Skeletal muscle satellite cell (primary cell): ENCODE measurements around the gene GCHFR.

Experiments
- H3K27me3 ChIP-seq: 2 replicates; pipeline ENCODE4 v1.7.0; 2013; ENCODE audit warnings: low read length; ENCODE audit not compliant: control insufficient read depth, insufficient read depth
- H3K36me3 ChIP-seq: 2 replicates; pipeline ENCODE4 v1.7.0; 2013; ENCODE audit warnings: mild to moderate bottlenecking, control low read depth, low read length; ENCODE audit not compliant: insufficient read depth
- H3K4me1 ChIP-seq: 2 replicates; pipeline ENCODE4 v1.7.0; 2013; ENCODE audit warnings: low read length; ENCODE audit not compliant: control insufficient read depth, insufficient read depth
- H3K4me2 ChIP-seq: 2 replicates; pipeline ENCODE4 v1.7.0; 2013; ENCODE audit warnings: mild to moderate bottlenecking, low read length
- H3K4me3 ChIP-seq: 2 replicates; pipeline ENCODE4 v1.7.0; 2013; ENCODE audit warnings: low read length
- H3K9ac ChIP-seq: 2 replicates; pipeline ENCODE4 v1.7.0; 2013; ENCODE audit warnings: mild to moderate bottlenecking, low read depth, low read length, moderate library complexity
- H3K9me3 ChIP-seq: replicated peaks from 2 replicates; pipeline ENCODE4 v1.7.0; 2013; ENCODE audit warnings: mild to moderate bottlenecking, control low read depth, low read length

The GCHFR gene

DNA sequence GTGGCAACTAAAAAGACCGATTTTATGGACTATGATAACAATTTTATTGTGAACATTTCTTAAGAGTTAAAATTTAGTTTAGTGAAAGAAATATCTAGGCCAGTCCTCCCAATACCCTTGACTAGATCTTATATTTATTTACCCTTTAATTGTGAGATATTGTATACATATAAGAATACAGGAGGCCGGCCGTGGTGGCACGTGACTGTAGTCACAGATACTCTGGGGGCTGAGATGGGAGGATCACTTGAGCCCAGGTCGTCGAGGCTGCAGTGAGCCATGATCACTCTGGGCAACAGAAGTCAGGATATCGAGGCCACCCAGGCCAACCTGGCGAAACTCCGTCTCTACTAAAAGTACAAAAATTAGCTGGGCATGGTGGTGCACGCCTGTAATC is 8.1 kb upstream of the GCHFR start:
- Histone ChIP-seq H3K4me1 (peaks cover 6% of the 10 kb centered on the region), H3K27me3 (peaks cover 4% of the 10 kb centered on the region), H3K4me2 (peak overlapping the region; percentile 100), H3K9ac (peak overlapping the region; percentile 97), H3K9me3 (no peaks in the 10 kb centered on the region), H3K4me3 (peak overlapping the region; percentile 100), H3K36me3 (peaks cover 11% of the 10 kb centered on the region)

DNA sequence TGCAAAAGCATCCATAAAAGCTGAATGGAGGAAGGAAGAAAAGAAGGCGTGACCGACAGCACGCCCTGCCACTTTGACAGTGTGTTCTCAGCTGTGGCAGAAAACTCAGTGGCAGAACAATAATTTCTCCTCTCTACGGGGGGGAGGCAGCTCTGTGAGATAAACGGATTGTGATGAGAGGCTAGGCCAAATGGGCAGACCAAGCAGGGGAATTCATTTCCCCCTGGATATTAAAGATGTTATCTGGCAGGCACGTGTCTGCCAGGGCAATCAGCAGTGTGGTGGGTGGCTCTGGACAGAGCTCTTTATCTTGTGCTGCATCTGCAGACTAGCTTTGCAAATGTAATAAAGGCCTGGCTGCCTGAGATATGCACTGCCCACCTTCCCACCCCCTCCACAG is 6.9 kb upstream of the GCHFR start:
- no peak overlapping the region for H3K4me2 ChIP-seq

GRCh38 chr15:40759961-40760360 is 3.9 kb upstream of the GCHFR start:
- Histone ChIP-seq H3K4me1 (peaks cover 28% of the 10 kb centered on the region), H3K27me3 (peaks cover 4% of the 10 kb centered on the region), H3K9me3 (no peaks in the 10 kb centered on the region)

More for the DNA sequence above, 6.9 kb upstream of the GCHFR start:
- Histone ChIP-seq H3K27me3 (peaks cover 4% of the 10 kb centered on the region), H3K9ac (no peak overlapping the region), H3K4me1 (peaks cover 6% of the 10 kb centered on the region), H3K9me3 (no peaks in the 10 kb centered on the region), H3K4me3 (no peak overlapping the region), H3K36me3 (peaks cover 2% of the 10 kb centered on the region)

GRCh38 chr15:40762919-40763800 is 708 bp upstream of the GCHFR start:
- H3K27me3 ChIP-seq = peaks cover 4% of the 10 kb centered on the region
- H3K9ac ChIP-seq = peak overlapping the region; percentile 65

More at GRCh38 chr15:40759961-40760360, 3.9 kb upstream of the GCHFR start:
- H3K4me2 ChIP-seq = no peak overlapping the region
- H3K36me3 ChIP-seq = no peaks in the 10 kb centered on the region
- H3K9ac ChIP-seq = no peak overlapping the region
- H3K4me3 ChIP-seq = no peak overlapping the region

DNA sequence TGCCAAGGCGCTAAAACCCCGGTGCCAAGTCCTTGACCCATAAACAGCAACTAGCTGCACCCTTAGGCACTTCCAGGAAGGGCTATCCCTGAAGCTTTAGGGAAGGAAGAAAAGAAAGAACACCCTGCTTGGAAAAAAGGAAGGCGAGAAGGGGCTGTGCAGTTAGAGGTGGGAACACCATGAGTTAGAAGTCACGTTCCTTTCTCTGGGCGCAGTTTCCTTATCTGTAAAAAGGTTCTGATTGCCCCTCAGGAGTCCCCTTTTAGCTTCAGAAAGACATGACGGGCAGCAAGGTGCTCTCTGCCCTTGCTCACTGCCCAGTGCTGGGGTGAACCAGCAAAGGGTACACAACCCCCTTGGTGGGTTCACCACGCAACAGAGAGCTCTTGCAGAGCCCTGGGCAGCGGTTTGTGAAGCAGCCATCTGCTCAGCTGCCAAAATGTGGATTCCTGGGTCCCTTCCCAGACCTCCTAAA is 798 bp downstream of the GCHFR start:
- Histone ChIP-seq H3K4me3 (peak overlapping the region; percentile 78), H3K27me3 (peaks cover 4% of the 10 kb centered on the region), H3K4me2 (peak overlapping the region; percentile 99), H3K4me1 (peaks cover 46% of the 10 kb centered on the region), H3K36me3 (peaks cover 15% of the 10 kb centered on the region), H3K9me3 (no peaks in the 10 kb centered on the region), H3K9ac (peak overlapping the region; percentile 62)

More at GRCh38 chr15:40762919-40763800, 708 bp upstream of the GCHFR start:
- peaks cover 46% of the 10 kb centered on the region for H3K4me1 ChIP-seq
- no peaks in the 10 kb centered on the region for H3K9me3 ChIP-seq
- peak overlapping the region; percentile 78 for H3K4me3 ChIP-seq
- peak overlapping the region; percentile 99 for H3K4me2 ChIP-seq
- H3K36me3 ChIP-seq = peaks cover 5% of the 10 kb centered on the region

GRCh38 chr15:40766194-40766815 is 2.4 kb downstream of the GCHFR start:
- Histone ChIP-seq H3K4me1 (peaks cover 46% of the 10 kb centered on the region), H3K9ac (no peak overlapping the region)

GRCh38 chr15:40766906-40767837 is 3.3 kb downstream of the GCHFR start:
- H3K4me2 ChIP-seq = no peak overlapping the region
- H3K36me3 ChIP-seq = peaks cover 30% of the 10 kb centered on the region
- no peak overlapping the region for H3K9ac ChIP-seq
- no peaks in the 10 kb centered on the region for H3K27me3 ChIP-seq
- no peak overlapping the region for H3K4me3 ChIP-seq
- H3K9me3 ChIP-seq = no peaks in the 10 kb centered on the region
- H3K4me1 ChIP-seq = peaks cover 46% of the 10 kb centered on the region

More at GRCh38 chr15:40766194-40766815, 2.4 kb downstream of the GCHFR start:
- Histone ChIP-seq H3K4me3 (no peak overlapping the region), H3K27me3 (no peaks in the 10 kb centered on the region), H3K36me3 (peaks cover 22% of the 10 kb centered on the region), H3K9me3 (no peaks in the 10 kb centered on the region), H3K4me2 (peak overlapping the region; percentile 99)

DNA sequence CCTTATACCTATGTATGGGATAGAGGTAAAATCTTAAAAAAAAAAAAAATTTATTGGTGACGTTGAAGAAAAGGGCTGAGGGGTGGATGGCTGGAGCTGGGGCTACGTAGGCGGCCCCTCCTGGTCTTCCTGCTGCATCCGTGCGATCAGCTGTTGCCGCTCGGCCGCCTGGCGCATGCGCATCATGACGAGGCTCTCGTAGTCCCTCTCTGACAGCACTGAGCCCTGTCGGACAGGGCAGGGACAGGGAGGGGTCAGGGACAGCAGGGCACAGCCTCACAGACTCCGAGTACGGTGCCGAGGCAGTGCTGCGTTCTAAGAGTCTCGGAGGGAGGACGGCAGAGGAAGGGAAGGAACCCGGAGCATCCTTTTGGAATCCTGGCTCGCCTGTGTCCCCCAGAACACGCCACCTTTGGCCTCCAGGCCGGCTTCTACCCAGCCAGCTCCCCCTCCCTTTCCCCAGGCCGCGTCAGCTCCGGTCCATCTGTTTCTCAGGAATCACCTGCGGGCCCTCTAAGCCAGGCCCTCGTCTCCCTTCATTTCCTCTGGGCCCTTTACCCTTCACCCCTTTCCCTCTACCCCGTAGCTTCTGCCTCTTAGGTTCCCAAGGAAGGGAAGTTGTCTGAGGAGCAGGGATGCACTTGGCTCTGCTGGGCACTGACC is 4.1 kb downstream of the GCHFR start:
- Histone ChIP-seq H3K9me3 (no peaks in the 10 kb centered on the region), H3K36me3 (peaks cover 31% of the 10 kb centered on the region), H3K27me3 (no peaks in the 10 kb centered on the region), H3K4me1 (peaks cover 45% of the 10 kb centered on the region), H3K4me2 (no peak overlapping the region), H3K4me3 (no peak overlapping the region), H3K9ac (no peak overlapping the region)

GRCh38 chr15:40768521-40769273 is 4.8 kb downstream of the GCHFR start:
- Histone ChIP-seq H3K4me3 (no peak overlapping the region), H3K4me1 (peaks cover 38% of the 10 kb centered on the region), H3K36me3 (peaks cover 37% of the 10 kb centered on the region)

More at GRCh38 chr15:40768521-40769273, 4.8 kb downstream of the GCHFR start:
- no peak overlapping the region for H3K9ac ChIP-seq
- no peak overlapping the region for H3K4me2 ChIP-seq
- H3K9me3 ChIP-seq = no peaks in the 10 kb centered on the region
- no peaks in the 10 kb centered on the region for H3K27me3 ChIP-seq
